OCI-M2 (cell line): ENCODE results near the gene C5orf15.

Source experiments
- DNase-seq: peaks from one replicate; lab custom pipeline; 2025; ENCODE audit not compliant: unreplicated experiment; lab: John Stamatoyannopoulos, UW

Gene C5orf15

DNA sequence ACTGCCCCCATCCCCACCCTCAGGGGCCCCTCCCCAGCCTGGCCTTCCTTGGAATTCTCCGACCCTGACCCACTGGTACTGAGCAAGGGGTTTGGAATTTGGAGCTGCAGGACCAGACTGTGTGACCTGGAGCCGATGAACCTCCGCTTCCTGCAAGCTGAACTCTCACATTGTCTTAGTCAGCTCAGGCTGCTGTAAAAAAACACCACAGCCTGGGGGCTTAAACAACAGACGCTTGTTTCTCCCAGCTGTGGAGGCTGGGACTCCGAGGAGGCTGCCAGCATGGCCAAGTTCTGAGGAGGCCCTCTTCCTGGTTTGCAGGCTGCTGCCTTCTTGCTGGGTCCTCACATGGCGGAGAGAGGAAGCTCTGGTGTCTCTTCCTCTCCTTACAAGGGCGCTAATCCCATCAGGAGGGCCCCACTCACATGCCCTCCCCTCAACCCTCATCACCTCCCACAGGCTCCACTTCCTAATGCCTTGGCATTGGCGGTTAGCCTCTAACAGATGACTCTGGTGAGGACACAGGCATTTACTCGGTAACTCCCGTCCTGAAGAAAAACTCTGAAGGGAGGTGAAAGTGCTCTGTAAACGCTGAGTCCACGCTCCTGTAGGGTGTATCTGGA, 42.4 kb downstream of the C5orf15 start:
- DNase-seq, result no peak

GRCh38 chr5:133925269-133925668, 43.2 kb downstream of the C5orf15 start:
- no peak for DNase-seq

- no peak for DNase-seq
These were observed 44.1 kb downstream of the C5orf15 start for GRCh38 chr5:133924221-133924920.

DNA sequence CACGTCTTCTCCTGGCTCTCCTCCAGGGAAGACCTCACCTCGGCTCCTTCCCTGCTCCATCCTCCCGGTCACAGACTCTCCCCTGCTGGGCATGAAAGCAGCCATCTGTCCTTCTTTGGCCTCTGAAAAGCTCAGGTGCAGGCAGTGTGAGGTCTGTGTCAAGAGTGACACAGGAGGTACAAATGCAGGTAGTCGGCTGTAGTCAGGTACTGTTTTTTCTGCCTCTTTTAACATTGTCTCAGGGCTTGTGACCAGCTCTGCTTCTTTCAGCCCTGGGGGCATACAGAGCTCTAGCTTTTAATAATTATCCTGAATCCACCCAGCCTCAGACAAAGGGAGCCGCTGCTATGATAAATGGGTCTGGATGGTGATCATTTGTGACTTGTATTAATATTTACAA, 46.4 kb downstream of the C5orf15 start:
- no peak for DNase-seq

DNA sequence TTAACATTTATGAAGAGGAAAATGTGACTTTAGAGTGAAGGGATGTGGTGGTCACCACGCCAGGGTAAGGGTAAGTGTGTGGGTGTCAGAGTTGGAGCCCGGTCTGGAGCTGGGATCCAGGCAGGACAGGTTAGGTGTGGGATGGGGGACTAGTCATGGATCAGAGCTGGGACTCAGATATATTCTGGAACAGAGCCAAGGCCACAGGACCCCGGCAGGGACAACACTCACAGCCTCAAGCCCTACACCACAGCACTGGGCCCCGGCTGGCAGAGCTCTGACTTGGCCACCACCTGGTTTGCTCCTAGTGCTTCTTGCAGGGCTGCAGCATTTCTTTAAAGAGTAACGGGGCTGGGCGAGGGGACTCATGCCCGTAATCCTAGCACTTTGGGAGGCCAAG, 47.4 kb downstream of the C5orf15 start:
- DNase-seq, result no peak

DNA sequence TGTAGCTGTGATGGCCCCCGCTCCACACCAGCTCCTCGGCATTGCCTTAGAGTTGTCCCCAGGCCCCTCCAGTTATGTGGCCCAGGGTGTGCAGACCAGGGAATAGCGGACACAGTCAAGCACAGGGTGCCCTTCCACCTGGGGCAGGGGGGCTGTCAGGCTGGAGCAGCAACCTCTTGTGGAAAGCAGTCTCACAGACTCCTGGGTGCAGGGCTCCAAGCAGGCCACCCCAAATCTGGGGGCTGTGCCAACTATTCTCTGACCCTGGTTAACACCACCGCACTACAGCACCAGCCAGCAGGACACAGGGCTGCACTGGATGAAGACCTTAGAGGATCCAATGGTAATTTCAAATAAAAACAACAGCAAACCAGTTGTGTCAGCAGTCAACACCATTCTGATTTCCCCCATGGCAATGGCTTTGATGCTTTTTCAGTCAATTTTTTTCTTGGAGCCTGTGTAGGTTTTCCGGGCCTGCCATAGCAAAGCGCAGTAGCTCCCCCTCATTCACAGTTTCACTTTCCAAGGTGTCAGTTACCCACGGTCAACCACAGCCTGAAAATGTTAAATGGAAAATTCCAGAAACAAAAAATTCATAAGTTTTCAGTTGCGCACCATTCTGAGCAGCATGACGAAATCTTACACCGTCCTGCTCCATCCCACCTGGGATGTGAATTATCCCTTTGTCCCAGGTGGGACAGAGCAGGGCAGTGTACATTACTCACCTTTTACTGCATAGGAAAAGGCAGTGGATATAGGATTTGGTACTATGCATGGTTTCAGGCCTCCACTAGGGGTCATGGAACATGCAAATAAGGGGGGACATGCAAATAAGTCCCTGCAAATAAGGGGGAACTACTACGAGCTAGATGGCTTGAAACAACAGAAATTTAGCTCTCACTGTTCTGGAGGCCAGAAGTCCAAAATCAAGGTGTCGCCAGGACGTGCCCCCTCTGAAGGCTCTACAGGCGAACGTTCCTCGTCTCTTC, 49.0 kb downstream of the C5orf15 start:
- DNase-seq, result no peak

GRCh38 chr5:133918731-133919130, 49.7 kb downstream of the C5orf15 start:
- no peak for DNase-seq

GRCh38 chr5:133918316-133918715, 50.1 kb downstream of the C5orf15 start:
- DNase-seq, result no peak

- DNase-seq, result no peak
These were observed 50.6 kb downstream of the C5orf15 start for GRCh38 chr5:133917785-133918184.

- DNase-seq, result no peak
These were observed 51.5 kb downstream of the C5orf15 start for GRCh38 chr5:133916914-133917313.

GRCh38 chr5:133916479-133916878, 51.9 kb downstream of the C5orf15 start:
- no peak for DNase-seq

GRCh38 chr5:133914434-133914833, 54.0 kb downstream of the C5orf15 start:
- no peak for DNase-seq

GRCh38 chr5:133913413-133914155, 54.8 kb downstream of the C5orf15 start:
- DNase-seq, result no peak

GRCh38 chr5:133912951-133913350, 55.5 kb downstream of the C5orf15 start:
- no peak for DNase-seq

GRCh38 chr5:133910571-133910970, 57.9 kb downstream of the C5orf15 start:
- DNase-seq, result no peak

GRCh38 chr5:133909603-133910002, 58.8 kb downstream of the C5orf15 start:
- no peak for DNase-seq

- DNase-seq, result no peak
These were observed 61.4 kb downstream of the C5orf15 start for GRCh38 chr5:133907075-133907474.

DNA sequence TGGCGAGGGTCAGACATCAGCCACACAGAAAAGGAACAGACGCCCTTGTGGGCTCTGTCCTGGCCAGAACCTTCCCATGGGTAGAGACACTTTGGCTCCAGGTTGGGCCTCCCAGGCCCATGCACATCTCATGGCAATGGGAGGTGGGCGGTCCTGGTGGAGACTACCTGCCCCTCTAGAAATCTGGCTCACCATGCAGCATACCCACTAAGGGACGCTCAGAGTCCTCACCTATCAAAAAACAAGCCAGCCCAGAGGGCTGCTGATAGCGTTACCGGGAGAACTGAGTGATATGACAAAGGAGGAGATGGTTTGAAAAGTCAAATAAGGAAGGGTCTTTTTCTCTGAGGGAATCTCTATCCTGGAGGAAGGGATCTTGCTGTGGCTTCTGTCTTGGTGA, 62.1 kb downstream of the C5orf15 start:
- DNase-seq, result no peak
